HepG2 (cell line): ENCODE data around the gene SHLD1. TPM values are rescaled to one million over a fixed set of nuclear protein-coding genes. Genes with fewer than 3 reads are reported as not detected.
A peak's percentile ranks its signal among the peaks of the same experiment; 100 is the strongest.

Source experiments
- BHLHE40 ChIP-seq: IDR thresholded peaks from 2 replicates; pipeline ENCODE4 v1.6.1; 2011; ENCODE audit warnings: low read length, improper control_type of control experiment
- CENPX ChIP-seq: sonication (generic); formaldehyde crosslinking; IDR thresholded peaks from 2 replicates; pipeline ENCODE4 v1.9.0; 2021; ENCODE audit warnings: mild to moderate bottlenecking, missing genetic modification reagents, moderate library complexity
- CHCHD3 ChIP-seq: sonication (generic); formaldehyde crosslinking; IDR thresholded peaks from 2 replicates; pipeline ENCODE4 v1.8.0; 2022; ENCODE audit warnings: mild to moderate bottlenecking, missing genetic modification reagents, moderate library complexity
- FOXA1 ChIP-seq, 2 experiments: fragments of 450-650 bp in 1 of 2; sonication (generic) in 1 of 2; formaldehyde crosslinking in 1 of 2; IDR thresholded peaks; 2 replicates each; pipeline versions ENCODE4 v1.4.0 to v1.6.1; 2016 to 2020; ENCODE audit warnings: missing genetic modification reagents in 1 of 2
- KLF12 ChIP-seq: sonication (generic); formaldehyde crosslinking; IDR thresholded peaks from 2 replicates; pipeline ENCODE4 v1.4.0; 2020; ENCODE audit warnings: missing genetic modification reagents, borderline replicate concordance
- KLF16 ChIP-seq, 2 experiments: sonication (generic) in 1 of 2; formaldehyde crosslinking in 1 of 2; IDR thresholded peaks; 2 replicates each; pipeline versions ENCODE4 v1.6.1 to v1.8.0; 2016 to 2023; ENCODE audit warnings: missing genetic modification reagents in 2 of 2, missing compliant biosample characterization in 1 of 2
- MTF2 ChIP-seq: sonication (generic); formaldehyde crosslinking; IDR thresholded peaks from 2 replicates; pipeline ENCODE4 v1.5.0; 2020; ENCODE audit warnings: missing genetic modification reagents, borderline replicate concordance
- MXI1 ChIP-seq: IDR thresholded peaks from 3 replicates; pipeline ENCODE4 v1.6.1; 2012; ENCODE audit warnings: low read depth, low read length, inconsistent platforms, borderline replicate concordance
- NR2F2 ChIP-seq: IDR thresholded peaks from 2 replicates; pipeline ENCODE4 v1.6.1; 2012; ENCODE audit warnings: low read depth, inconsistent platforms, borderline replicate concordance
- PPARG ChIP-seq: conservative IDR thresholded peaks from 2 replicates; pipeline ENCODE4 v1.6.1; 2016; ENCODE audit warnings: missing biosample characterization, missing genetic modification reagents
- SRF ChIP-seq: IDR thresholded peaks from 2 replicates; pipeline ENCODE4 v1.6.1; 2011; ENCODE audit warnings: mild to moderate bottlenecking, low read depth, low read length, moderate library complexity
- TBX2 ChIP-seq: sonication (generic); formaldehyde crosslinking; IDR thresholded peaks from 2 replicates; pipeline ENCODE4 v1.5.0; 2020; ENCODE audit warnings: missing genetic modification reagents, mild to moderate bottlenecking, borderline replicate concordance
- ZFAT ChIP-seq: sonication (generic); formaldehyde crosslinking; conservative IDR thresholded peaks from 2 replicates; pipeline ENCODE4 v1.8.1; 2023; ENCODE audit warnings: missing genetic modification reagents, inconsistent platforms
- ZNF317 ChIP-seq: sonication (generic); formaldehyde crosslinking; IDR thresholded peaks from 2 replicates; pipeline ENCODE4 v1.5.0; 2020; ENCODE audit warnings: mild to moderate bottlenecking, missing genetic modification reagents
- ZNF432 ChIP-seq: sonication (generic); formaldehyde crosslinking; IDR thresholded peaks from 2 replicates; pipeline ENCODE4 v1.5.0; 2020; ENCODE audit warnings: missing genetic modification reagents, mild to moderate bottlenecking, borderline replicate concordance
- ZNF446 ChIP-seq: sonication (generic); formaldehyde crosslinking; IDR thresholded peaks from 2 replicates; pipeline ENCODE4 v1.5.0; 2020; ENCODE audit warnings: mild to moderate bottlenecking, missing genetic modification reagents
- ZNF713 ChIP-seq: sonication (generic); formaldehyde crosslinking; IDR thresholded peaks from 2 replicates; pipeline ENCODE4 v1.4.0; 2020; ENCODE audit warnings: mild to moderate bottlenecking, missing genetic modification reagents
- ZNF720 ChIP-seq: sonication (generic); formaldehyde crosslinking; IDR thresholded peaks from 2 replicates; pipeline ENCODE4 v1.4.0; 2020; ENCODE audit warnings: missing genetic modification reagents
- polyA plus RNA-seq, 8 experiments: library from polyadenylated mRNA; depleted of rRNA in 3 of 8; stranded (reverse) in 7 of 8; unstranded in 1 of 8; fragments of >200 nt; fragmentation: Illumina TruSeq in 4 of 8; extraction: Trizol in 4 of 8; gene quantifications; 2 replicates each; pipeline versions ENCODE4 v1.2.1 to v1.2.3, GENCODE V29; 2011 to 2016; ENCODE audit warnings: low read depth in 4 of 8, missing spikeins in 1 of 8, mixed read lengths in 1 of 8; ENCODE audit not compliant: insufficient read depth in 1 of 8
- total RNA-seq, 5 experiments: library from RNA; depleted of rRNA; stranded (reverse); fragments of >200 nt; fragmentation: Illumina TruSeq; extraction: Trizol; gene quantifications; 2 replicates each; pipeline ENCODE4 v1.2.3, GENCODE V29; 2016; ENCODE audit warnings: low read depth in 1 of 5
- TF ChIP-seq, protein P1 (sequence below): IDR thresholded peaks from 2 replicates; pipeline ENCODE4 v1.4.0; 2020; ENCODE audit warnings: mild to moderate bottlenecking, missing genetic modification reagents
- TF ChIP-seq, protein P2 (sequence below): sonication (generic); formaldehyde crosslinking; IDR thresholded peaks from 2 replicates; pipeline ENCODE4 v1.4.0; 2020; ENCODE audit warnings: missing genetic modification reagents
- TF ChIP-seq, protein P3 (sequence below): sonication (generic); formaldehyde crosslinking; IDR thresholded peaks from 2 replicates; pipeline ENCODE4 v1.5.0; 2020; ENCODE audit warnings: mild to moderate bottlenecking, missing genetic modification reagents

Gene SHLD1
- total and polyA plus RNA-seq, 2 of the 13 experiments (the other 11 are each of a cell fraction or from before 2014, with no cell fraction given) = 8.9 to 10.0 TPM

DNA sequence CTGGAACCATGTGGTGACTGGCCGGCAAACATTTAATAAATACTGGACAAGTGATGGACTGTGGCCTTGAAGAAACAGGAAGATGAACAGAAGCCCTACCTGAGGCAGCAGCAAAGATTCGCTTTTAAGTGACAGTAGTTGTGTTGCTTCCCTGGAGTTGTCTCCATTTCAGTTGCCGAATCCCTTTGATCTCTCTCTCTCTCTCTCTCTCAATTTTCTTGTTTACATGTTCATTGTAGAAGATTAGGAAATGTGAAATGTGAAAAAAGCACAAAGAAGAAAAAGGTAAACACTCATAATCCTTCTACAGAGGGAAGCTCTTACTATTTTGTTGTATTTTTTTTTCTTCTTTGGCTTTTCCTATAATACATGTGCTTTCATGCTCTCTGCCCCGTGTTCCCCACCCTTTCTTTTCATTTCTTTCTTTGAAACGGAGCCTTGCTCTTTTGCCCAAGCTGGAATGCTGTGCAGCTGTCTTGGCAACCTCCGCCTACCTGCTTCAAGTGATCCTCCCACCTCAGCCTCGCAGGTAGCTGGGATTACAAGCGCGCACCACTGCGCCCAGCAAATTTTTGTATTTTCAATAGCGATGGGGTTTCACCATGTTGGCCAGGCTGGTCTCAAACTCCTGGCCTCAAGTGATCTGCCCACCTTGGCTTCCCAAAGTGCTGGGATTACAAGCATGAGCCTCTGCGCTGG lies 81.5 kb downstream of the SHLD1 start (continued):
- TF ChIP-seq, protein P1, sequence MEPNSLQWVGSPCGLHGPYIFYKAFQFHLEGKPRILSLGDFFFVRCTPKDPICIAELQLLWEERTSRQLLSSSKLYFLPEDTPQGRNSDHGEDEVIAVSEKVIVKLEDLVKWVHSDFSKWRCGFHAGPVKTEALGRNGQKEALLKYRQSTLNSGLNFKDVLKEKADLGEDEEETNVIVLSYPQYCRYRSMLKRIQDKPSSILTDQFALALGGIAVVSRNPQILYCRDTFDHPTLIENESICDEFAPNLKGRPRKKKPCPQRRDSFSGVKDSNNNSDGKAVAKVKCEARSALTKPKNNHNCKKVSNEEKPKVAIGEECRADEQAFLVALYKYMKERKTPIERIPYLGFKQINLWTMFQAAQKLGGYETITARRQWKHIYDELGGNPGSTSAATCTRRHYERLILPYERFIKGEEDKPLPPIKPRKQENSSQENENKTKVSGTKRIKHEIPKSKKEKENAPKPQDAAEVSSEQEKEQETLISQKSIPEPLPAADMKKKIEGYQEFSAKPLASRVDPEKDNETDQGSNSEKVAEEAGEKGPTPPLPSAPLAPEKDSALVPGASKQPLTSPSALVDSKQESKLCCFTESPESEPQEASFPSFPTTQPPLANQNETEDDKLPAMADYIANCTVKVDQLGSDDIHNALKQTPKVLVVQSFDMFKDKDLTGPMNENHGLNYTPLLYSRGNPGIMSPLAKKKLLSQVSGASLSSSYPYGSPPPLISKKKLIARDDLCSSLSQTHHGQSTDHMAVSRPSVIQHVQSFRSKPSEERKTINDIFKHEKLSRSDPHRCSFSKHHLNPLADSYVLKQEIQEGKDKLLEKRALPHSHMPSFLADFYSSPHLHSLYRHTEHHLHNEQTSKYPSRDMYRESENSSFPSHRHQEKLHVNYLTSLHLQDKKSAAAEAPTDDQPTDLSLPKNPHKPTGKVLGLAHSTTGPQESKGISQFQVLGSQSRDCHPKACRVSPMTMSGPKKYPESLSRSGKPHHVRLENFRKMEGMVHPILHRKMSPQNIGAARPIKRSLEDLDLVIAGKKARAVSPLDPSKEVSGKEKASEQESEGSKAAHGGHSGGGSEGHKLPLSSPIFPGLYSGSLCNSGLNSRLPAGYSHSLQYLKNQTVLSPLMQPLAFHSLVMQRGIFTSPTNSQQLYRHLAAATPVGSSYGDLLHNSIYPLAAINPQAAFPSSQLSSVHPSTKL (CRISPR knock-in tag) = peak; percentile 82
- TF ChIP-seq FOXA1 (IDR thresholded peaks at IDR 0.05) (no peak), FOXA1 (CRISPR knock-in tag; IDR thresholded peaks at IDR 0.05) (peak; percentile 69), PPARG (CRISPR knock-in tag) (no peak), CHCHD3 (CRISPR knock-in tag) (no peak), ZNF720 (CRISPR knock-in tag) (no peak), KLF12 (CRISPR knock-in tag) (no peak), NR2F2 (no peak), ZNF713 (CRISPR knock-in tag) (no peak), SRF (no peak), ZNF317 (no peak), KLF16 (CRISPR knock-in tag; IDR thresholded peaks at IDR 0.05) (no peak), TBX2 (CRISPR knock-in tag) (no peak), BHLHE40 (no peak), ZFAT (CRISPR knock-in tag) (no peak), ZNF432 (CRISPR knock-in tag) (no peak), ZNF446 (no peak), MXI1 (no peak), MTF2 (no peak), CENPX (no peak)
- TF ChIP-seq, protein P2, sequence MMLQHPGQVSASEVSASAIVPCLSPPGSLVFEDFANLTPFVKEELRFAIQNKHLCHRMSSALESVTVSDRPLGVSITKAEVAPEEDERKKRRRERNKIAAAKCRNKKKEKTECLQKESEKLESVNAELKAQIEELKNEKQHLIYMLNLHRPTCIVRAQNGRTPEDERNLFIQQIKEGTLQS (CRISPR knock-in tag) = no peak
- TF ChIP-seq, protein P3, sequence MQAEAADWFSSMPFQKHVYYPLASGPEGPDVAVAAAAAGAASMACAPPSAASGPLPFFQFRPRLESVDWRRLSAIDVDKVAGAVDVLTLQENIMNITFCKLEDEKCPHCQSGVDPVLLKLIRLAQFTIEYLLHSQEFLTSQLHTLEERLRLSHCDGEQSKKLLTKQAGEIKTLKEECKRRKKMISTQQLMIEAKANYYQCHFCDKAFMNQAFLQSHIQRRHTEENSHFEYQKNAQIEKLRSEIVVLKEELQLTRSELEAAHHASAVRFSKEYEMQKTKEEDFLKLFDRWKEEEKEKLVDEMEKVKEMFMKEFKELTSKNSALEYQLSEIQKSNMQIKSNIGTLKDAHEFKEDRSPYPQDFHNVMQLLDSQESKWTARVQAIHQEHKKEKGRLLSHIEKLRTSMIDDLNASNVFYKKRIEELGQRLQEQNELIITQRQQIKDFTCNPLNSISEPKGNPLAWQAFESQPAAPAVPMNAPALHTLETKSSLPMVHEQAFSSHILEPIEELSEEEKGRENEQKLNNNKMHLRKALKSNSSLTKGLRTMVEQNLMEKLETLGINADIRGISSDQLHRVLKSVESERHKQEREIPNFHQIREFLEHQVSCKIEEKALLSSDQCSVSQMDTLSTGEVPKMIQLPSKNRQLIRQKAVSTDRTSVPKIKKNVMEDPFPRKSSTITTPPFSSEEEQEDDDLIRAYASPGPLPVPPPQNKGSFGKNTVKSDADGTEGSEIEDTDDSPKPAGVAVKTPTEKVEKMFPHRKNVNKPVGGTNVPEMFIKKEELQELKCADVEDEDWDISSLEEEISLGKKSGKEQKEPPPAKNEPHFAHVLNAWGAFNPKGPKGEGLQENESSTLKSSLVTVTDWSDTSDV (CRISPR knock-in tag) = no peak
